Skin epidermis (tissue), 12 donors: Measurements from ENCODE around the gene ZNF14.
"Not testable (repeated sequence)": the region's sequence is repeated elsewhere in the genome, so short reads cannot be mapped to it uniquely, and the experiment has no call there.

Experiments
- H3K27ac ChIP-seq, 21 experiments: fragments of 200-600 bp; sonication (generic) in 11 of 21; one replicate each; pipeline ENCODE4 v1.5.0; 2020; ENCODE audit warnings: mild to moderate bottlenecking in 3 of 21, inconsistent platforms in 2 of 21, moderate library complexity in 2 of 21
- H3K4me3 ChIP-seq, 7 experiments: fragments of 200-600 bp; sonication (generic) in 2 of 7; one replicate each; pipeline ENCODE4 v1.5.0; 2020; ENCODE audit warnings: inconsistent platforms in 2 of 7, mild to moderate bottlenecking in 2 of 7, moderate library complexity in 1 of 7

Gene ZNF14

DNA sequence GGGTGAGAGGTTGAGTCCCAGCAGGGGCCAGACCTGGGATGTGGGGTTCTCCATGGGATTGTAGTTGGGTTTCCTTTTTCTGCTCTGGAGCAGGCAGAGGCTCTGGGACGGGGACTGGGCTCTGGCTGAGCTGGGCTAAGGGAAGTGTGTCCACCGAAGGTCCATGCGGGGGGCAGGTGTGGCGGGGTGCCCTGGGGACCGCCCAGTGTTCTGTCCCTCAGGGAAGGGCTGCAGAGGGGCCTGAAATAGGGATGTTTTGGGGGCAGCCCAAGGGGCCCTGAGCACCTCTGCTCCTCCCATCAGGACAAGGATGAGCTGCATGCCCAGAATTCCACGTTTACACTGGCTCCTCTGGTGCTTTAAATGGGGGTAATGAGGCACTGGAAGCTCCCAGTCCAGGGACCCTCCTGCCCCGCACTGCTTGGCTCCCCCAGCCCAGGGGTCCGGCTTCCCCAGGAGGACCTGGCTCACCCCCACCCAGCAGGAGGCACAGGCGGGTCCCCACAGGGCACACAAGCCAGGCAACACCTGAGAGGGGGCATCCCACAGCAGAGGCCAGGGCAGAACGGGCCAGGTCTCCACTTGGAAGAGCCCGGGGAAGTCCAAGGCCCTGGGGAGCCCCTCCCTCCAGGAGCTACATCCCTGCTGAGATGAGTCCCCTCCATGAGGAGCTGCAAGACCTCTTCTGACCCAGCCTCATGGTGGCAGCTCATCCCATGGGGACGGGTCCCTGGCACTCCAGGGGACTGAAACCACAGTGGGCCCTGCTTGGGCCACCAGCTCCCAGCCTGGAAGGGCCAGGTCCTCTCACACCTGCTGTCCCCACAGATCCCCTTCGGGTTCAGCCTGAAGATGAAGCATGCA is 14.7 kb upstream of the ZNF14 start:
- Histone ChIP-seq H3K4me3 (no peak overlapping the region), H3K27ac (no peak overlapping the region)

DNA sequence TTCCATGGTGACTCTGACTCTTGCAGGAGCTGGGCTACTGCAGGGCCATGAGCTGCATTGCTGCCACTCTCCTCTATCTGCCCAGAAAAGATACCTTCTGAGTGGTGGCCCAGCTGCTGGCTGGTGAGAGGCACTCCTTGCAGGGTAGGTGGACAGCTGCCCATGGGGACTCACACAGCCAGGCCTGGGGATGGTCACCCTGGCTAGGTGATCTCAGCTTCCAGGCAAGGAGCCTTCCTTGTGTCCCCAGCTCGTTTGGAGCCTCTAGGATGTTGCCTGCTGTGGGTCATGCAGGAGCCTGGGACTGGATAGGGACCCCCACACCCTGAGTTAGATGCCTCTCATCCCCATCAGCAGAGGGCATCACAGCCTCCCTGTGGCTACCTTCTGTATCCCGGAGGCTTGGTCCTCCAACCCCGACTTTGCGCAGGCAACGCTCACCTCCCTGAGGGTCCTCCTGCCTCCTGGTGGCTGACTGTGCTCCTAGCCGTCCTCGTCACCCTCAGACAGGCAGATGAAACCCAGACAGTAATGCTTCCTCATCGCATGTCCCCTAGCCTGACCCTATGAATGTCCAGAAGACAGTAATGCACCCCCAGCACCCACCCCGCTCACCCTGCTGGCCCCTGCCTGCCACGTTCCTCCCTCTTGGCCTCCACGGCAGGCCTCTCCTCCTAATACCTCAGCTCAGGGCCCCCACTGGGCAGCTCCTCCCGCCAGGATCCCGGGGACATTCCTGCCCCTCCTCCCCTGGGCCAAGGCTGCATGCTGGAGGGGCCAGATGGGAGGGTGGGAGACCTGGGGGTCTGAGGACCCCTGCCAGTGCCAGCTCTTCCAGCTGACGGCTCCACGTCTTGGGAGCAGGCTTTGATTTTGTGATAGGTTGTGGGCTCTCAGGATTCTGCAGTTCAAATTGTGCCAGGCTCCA is 13.6 kb upstream of the ZNF14 start:
- Histone ChIP-seq H3K27ac (no peak overlapping the region), H3K4me3 (no peak overlapping the region)

DNA sequence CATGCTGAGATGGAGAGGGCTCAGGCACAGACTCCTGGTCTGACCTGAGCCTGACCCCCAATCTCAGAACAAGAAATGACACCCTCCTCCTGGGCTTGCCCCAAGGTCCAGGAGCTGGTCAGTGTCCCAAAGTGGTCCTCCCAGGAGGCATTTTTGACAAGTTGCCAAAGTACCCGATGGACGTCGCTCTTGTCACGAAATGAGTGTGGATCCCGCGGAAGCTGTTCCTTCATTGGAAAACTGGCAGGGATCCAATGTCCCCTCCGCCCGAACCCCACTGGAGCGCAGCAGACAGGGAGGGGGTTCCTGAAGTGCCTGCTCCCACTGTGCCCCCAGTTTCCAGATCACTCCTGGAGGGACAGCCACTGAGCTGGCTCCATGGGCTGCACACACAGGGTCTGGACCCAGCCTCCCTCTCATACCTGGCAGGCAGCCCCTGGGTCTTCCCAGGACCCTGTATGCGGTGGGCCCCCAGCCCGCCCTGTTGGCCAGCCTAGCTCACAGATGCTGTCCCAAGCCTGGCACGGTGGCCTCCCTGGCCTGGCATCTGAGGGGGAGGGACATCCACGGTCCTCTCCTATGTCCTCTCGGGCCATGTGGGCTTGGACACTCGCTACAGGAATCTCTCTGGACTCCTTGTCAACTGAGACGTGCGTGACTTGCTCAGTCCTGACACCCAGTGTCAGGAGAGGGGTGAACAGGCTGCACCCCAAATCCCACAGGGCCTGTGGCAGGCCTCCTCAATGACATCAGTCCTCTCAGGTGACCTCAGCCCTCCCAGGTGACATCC is 12.8 kb upstream of the ZNF14 start:
- Histone ChIP-seq H3K4me3 (no peak overlapping the region), H3K27ac (no peak overlapping the region)

DNA sequence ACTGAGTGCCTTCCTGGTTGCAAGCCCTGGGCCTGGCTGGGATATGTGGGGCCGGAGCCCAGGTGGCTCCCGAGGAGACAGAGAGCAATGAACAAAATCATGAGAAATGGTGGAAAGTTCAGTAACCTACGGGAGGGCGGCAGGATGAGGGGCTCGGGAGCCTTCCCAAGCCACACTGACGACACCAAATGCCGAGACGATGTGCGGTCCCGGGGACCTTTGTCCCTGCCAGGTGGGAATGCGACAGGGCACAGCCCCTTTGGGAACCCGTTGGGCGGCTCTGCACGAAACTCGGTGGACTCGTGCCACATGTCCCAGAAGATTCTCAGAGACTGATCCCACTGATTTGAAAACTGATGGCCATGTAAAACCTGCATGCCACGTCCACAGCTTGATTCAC is 11.7 kb upstream of the ZNF14 start:
- no peak overlapping the region for H3K4me3 ChIP-seq

DNA sequence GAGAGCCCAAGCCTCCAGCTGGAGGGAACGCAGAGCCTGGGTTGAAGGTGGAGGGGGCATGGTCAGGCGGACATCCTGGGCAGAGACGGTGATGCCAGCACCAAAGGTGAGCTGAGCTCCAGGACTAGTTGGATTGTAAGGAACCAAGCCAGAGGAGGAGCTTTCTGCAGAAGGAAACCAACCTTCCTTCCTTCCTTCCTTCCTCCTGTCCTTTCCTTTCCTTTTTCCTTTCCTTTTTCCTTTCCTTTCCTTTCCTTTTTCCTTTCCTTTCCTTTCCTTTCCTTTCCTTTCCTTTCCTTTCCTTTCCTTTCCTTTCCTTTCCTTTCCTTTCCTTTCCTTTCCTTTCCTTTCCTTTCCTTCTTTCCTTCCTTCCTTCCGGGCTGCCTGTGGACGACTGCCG is 11.0 kb upstream of the ZNF14 start:
- H3K27ac ChIP-seq, H3K4me3 ChIP-seq: not testable (repeated sequence)

More for the DNA sequence above, 11.7 kb upstream of the ZNF14 start:
- no peak overlapping the region for H3K27ac ChIP-seq

DNA sequence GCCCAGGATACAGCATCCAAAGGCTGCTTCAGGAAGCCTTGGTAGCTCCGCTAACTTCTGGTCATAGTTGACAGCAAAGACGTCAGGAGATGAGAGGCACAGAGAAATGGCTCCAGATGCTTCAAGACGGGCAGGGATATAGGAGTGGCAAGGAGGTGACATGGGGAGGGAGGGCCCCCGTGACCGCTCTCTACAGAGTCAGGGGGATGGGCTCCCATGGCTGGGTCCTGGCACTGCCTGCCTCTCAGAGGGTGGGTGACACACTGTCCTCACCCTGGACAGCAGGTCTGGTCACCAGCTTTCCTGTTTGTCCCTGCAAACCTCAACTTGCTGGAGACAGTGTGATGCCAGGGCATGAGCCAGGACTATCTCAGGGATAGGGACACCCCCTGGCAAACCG is 10.3 kb upstream of the ZNF14 start:
- Histone ChIP-seq H3K4me3 (no peak overlapping the region), H3K27ac (no peak overlapping the region)

DNA sequence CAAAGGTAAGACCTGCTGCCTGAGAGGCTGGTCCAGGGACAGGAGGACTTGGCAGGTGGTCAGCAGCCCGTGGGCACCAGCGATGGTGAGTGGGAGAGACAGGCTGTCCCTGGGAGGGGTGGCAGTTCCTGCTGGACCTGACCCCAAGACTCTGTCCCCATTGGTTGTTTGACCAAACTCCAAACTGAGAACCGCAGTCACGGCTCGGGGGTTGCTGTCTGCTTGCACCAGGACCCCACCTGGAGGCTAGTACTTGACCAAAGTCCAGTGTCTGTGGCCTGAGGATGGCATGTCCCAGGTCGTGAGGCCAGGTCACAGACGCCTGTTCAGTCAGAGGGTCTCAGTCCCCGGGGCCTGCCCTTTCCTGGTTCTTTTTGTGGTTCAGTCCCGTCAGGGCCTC is 9.9 kb upstream of the ZNF14 start:
- Histone ChIP-seq H3K27ac (no peak overlapping the region), H3K4me3 (no peak overlapping the region)

DNA sequence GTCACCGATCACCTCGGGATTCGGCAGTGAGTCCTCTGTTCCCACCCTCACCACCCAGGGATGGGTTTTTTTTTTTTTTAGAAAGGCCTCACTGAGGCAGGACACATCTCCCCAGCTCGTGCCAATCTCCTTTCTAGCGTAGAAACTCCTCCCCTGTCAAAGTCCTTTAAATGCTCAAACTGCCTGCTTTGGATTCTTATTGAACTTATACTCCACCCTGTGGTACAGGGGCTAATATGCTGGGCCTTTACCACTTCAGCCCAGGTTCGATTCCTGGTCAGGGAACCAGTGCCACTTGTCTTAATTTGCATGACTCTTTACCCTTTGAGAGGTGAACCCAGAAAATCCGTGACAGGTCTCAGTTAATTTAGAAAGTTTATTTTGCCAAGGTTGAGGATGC is 8.3 kb upstream of the ZNF14 start:
- H3K4me3 ChIP-seq: no peak overlapping the region
- H3K27ac ChIP-seq: no peak overlapping the region

DNA sequence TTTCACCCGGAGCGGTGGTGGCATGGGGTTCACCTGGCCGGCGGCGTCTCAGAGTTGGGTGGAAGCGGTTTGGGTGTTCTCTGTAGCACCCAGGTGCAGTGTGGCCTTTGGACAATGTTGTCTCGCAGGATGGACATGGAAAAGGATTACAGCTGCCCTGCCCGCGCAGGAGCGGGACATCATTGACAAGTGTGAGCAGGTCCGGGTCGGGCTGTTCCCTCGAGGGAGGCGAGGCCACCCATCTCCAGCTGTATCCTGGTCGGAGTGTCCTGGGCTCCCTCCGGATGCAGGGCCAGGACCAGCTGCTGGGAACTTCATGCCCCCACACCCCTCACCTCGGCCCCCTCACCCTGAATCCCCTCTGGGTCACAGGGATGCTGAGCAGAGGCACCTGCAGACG is 7.8 kb upstream of the ZNF14 start:
- Histone ChIP-seq H3K4me3 (no peak overlapping the region), H3K27ac (no peak overlapping the region)

DNA sequence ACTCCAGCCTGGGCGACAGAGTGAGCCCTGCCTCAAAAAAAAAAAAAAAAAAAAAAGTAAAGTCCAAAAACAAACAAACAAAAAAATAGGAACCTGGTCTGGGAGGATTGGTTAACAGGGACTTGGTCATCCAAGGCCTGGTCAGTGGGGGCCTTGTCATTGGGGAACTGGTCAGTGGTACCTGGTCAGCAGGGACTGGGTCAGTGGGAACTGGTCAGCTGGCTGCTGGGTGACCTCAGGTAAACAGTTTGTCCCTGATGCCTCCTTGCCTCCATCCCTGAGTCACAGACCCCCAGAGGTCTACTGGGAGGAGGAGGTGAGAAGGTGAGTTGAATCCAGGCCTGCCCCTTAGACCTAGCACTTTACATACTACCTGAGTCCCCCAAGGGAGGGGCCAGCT is 5.7 kb upstream of the ZNF14 start:
- Histone ChIP-seq H3K27ac (no peak overlapping the region), H3K4me3 (no peak overlapping the region)

DNA sequence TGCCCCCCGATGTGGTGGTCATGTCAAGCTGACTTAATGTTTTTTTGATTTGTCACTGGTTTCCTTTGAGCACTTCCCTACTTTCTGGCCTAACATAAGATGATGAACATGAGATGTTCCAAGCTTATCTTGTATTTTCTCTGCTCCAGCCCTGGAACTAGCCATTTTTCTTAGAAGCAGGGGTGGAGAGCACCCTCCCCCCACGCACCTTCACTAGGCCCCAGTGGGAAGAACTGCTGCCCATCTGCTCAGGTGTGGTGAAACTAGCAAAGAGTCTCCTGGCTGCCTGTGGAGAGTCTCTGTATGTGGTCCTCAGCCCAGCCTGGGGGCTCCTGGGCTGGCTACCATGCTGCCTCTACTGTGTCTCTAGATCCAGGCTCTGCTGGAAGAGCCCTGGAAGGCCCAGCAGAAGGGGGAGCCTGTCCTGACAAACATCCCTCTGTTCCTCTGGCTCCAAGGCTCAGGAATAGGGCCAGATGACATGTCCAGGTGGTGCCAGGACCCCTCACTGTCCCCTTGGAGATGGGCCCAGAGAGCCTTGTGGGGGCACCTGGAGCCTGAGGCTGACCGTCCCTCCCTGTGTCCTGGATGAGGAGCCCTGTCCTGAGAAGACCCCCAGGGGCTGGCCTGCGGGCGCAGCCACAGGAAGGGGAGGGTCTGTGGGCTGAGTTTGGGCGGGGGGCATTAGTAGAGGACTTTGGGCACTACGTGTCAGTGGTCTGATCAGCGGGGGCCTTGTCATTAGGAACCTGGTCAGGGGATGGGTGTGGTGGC is 4.8 kb upstream of the ZNF14 start:
- no peak overlapping the region for H3K27ac ChIP-seq
- H3K4me3 ChIP-seq: no peak overlapping the region

DNA sequence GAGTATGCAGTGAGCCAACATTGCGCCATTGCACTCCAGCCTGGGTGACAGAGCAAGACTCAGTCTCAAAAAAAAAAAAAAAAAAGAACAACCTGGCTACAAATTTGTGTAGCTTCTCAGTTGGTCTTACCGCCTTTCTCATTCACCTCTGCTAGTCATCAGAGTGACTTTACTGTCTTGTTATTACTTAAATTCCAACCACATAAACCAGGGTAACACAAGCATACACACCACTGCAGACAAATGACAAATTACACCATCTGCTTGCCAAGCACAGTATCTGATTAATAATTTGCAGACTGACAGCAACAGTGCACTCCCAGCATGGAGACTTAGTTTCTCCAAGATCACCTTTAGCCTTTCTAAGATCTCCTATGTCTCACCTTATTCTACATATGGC is 11.0 kb downstream of the ZNF14 start:
- Histone ChIP-seq H3K4me3 (no peak overlapping the region), H3K27ac (no peak overlapping the region)

DNA sequence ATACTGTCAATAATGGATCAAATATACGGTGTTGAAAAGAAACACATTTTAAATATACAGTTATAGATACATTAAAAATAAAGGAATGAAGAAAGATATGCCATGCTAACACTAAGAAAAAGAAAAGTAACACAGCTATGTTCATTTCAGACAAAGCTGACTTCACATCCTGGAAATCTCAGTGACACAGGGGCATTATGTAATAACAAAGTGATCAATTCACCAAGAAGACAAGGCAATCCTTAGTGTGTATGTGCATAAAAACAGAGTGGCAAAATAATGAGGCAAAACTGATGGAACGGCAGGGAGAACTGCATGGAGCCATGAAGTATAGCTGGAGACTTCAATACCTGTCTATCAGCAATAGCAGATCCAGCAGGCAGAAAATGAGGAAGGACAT is 13.1 kb downstream of the ZNF14 start:
- Histone ChIP-seq H3K27ac (no peak overlapping the region), H3K4me3 (no peak overlapping the region)

DNA sequence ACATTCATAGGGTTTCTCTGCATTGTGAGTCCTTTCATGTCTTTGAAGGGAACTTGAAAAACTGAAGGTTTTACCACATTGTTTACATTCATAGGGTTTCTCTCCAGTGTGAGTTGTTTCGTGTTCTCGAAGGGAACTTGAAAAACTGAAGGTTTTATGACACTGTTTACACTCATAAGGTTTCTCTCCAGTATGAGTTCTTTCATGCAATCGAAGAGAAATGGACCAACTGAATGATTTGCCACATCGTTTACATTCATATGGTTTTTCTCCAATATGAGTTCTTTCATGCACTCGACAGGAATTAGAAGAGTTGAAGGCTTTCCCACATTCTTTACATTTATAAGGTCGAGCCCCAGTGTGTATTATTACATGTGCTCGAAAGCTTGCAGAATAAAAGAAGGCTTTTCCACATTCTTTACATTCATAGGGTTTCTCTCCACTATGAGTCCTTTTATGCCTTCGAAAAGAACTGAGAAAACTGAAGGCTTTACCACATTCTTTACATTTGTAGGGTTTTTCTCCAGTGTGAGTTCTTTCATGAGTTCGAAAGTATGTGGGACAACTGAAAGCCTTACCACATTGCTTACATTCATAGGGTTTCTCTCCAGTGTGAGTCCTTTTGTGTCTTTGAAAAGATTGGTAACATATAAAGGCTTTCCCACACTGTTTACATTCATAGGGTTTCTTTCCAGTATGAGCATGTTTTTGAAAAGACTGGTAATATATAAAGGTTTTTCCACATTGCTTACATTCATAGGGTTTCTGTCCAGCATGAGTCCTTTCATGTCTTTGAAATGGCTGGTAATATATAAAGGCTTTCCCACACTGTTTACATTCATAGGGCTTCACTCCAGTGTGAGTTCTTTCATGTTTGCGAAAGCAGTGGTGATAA is 20.7 kb downstream of the ZNF14 start:
- no peak overlapping the region for H3K4me3 ChIP-seq
- no peak overlapping the region for H3K27ac ChIP-seq

DNA sequence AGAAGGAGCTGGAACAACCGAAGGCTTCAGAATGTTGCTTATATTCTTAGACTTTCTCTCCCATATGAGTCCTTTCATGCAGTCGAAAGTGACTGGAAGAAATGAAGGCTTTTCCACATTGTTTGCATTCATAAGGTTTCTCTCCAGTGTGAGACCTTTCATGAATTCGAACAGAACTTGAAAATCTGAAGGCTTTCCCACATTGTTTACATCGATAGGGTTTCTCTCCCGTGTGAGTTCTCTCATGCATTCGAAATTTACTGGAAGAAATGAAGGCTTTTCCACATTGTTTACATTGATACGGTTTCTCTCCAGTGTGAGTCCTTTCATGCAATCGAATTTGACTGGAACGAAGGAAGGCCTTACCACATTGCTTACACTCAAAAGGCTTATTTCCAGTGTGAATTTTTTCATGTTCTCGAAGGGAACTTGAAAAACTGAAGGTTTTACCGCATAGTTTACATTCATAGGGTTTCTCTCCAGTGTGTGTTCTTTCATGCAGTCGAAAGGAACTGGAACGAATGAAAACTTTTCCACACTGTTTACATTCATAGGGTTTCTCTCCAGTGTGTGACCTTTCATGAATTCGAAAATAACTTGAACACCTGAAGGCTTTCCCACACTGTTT is 21.5 kb downstream of the ZNF14 start:
- H3K4me3 ChIP-seq: no peak overlapping the region
- no peak overlapping the region for H3K27ac ChIP-seq

DNA sequence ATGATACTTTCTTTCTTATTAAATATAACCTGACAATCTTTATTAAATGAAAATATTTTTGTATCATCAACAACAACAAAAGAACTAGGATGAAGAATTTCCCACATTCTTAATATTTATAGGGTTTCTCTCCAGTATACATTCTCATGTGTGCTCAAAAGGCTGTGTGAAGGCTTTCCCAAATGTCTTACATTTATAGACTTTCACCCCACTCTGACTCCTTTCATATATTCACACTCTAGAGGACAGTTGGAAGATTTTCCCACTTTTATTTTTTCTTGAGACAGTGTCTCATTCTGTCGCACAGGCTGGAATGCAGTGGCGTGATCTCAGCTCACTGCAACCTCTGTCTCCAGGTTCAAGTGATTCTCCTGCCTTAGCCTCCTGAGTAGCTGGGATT is 22.4 kb downstream of the ZNF14 start:
- H3K27ac ChIP-seq: no peak overlapping the region
- H3K4me3 ChIP-seq: no peak overlapping the region

DNA sequence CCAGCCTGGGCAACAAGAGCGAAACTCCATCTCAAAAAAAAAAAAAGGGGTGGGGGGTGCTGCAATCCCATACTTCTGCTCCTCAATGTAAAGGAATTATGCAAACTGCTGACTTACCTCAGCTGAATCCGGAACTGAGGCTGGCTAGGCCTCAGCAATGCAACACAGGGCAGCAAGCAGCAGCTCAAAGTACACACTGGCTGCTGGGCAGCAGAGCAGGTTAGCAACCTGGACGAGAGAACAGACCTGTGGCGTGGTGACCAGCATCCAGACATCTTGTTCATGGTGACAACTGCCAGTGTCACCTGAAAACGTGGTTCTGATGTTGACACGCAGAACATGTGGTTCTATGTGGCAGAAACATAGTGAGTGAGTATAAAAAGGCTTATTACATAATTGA is 28.1 kb downstream of the ZNF14 start:
- H3K27ac ChIP-seq: no peak overlapping the region
- no peak overlapping the region for H3K4me3 ChIP-seq

DNA sequence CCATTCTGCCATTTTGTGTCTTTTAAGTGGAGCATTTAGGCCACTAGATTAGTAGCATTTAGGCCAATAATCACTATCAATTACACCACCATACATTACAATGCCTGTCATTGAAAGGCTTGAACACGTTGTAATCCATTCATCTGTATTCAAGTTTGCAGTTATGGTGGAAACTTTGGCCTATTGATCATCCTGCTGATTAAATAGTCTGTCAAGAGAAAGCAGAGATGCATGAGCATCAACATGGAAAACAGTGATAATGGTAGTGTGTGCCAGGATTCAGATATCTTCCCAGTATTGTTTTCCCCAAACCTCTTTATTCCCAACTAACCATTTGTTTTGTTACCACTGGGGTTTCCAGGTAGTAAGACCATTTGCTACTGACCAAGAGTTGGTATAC is 32.4 kb downstream of the ZNF14 start:
- H3K27ac ChIP-seq, H3K4me3 ChIP-seq: not testable (repeated sequence)
